GM12874 (cell line): ENCODE data around the gene PPM1G.

Experiments used
- CTCF ChIP-seq: IDR thresholded peaks from 2 replicates; pipeline ENCODE4 v1.5.1; 2011; ENCODE audit warnings: low read depth, mild to moderate bottlenecking, control low read depth, low read length, moderate library complexity; ENCODE audit not compliant: insufficient read depth

PPM1G gene

DNA sequence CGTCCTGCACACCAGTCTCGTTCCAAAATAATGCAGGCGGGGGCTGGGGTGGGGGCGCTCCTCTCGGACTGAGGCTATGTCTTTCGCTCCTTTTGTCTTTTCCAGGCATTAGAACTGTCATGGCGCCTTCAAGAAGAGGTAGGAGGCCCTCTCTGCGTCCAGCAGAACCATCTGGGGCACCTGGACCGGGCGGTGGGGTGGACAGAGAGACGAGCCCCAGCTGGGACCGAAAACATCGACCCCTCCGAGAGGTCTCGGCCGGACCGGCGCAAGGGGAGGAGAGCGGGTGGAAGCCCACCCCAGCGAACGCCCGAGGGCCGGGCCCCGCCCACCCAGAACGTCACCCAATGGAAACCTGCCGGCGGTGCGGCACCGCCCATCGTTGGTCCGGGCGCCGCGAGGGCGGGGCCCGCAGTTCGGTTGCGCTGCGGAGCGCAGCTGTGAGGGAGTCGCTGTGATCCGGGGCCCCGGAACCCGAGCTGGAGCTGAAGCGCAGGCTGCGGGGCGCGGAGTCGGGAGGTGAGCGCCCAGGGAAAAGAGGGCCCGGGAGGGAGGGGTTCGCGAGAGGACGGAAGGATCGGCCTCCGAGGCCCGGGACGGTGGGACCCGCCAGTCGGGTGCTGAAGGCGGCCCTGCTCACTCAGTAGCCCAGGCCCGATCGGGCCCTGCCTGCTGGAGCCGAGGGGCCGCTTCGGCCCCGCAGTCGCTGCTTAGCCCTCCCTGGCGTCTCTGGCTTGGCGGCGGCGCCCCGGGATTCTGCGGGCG lies 19.0 kb upstream of the PPM1G start, which contains the start of gene NRBP1:
Gene NRBP1 (plus strand): TSS at position 419 of the 765 bp plus-strand sequence. CDS start 4,643 bp downstream, outside the sequence.
- TF ChIP-seq CTCF: no peak

GRCh38 chr2:27427863-27428212 lies 18.4 kb upstream of the PPM1G start:
- no peak for TF ChIP-seq CTCF

GRCh38 chr2:27422958-27423357 lies 13.6 kb upstream of the PPM1G start:
- no peak for TF ChIP-seq CTCF

DNA sequence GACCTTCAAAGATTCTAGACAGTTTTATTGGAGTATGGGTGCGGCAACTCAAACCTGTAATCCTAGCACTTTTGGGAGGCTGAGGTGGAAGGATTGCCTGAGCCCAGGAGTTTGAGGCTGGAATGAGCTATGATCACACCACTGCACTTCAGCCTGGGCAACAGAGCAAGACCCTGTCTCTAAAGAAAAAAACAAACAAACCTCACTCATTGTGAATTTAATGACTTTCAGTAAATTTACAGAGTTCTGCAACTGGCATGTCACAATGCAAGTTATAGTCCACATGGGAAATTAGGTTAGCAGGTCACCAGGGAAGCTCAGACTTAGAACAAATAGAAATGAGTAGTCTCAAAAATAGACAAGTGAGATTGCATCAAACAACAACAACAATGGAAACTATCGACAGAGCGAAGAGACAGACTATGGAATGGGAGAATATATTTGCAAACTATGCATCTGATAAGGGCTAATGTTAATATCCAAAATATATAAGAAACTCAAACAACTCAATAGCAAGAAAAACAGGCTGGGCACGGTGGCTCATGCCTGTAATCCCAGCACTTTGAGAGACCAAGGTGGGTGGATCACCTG lies 12.4 kb upstream of the PPM1G start:
- no peak for TF ChIP-seq CTCF

DNA sequence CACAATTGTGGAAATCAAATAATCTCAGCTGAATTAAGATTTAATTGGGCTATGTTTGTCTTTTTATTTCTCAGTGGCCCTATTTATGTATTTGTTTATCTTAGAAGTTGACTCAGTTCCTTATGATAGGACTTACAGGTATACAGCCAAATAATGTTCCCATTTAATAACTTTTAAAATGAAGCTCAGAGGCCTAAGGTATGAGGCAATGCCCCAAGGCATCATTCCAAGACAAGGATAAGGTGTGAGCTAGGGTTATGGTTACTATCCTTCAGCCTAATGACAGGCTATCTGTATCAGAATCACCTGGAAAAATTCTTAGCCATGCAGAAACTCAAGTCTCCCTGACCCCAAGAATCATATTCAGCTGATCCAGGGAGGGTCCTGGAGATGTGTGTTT lies 11.6 kb upstream of the PPM1G start:
- no peak for TF ChIP-seq CTCF

DNA sequence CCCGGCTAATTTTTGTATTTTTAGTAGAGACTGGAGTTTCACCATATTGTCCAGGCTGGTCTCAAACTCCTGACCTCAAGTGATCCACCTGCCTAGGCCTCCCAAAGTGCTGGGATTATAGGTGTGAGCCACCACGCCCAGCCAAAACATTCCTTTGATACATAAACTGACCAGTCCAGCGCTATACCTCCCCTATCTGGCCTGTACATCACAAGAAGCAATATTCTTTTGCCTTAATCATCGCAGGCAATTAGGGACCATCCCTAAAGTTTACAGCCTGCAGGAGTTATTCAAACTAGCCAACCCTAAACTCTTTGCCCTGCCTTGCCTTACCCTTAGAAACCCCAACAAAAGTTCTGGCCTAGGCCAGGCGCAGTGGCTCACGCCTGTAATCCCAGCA lies 6.8 kb upstream of the PPM1G start:
- no peak for TF ChIP-seq CTCF

GRCh38 chr2:27412419-27413152 lies 3.2 kb upstream of the PPM1G start:
- no peak for TF ChIP-seq CTCF
